Ishikawa (cell line): ENCODE measurements around the gene NGFR.

Experiments
- CEBPB ChIP-seq: IDR thresholded peaks from 2 replicates; pipeline ENCODE4 v1.6.1; 2012
- CREB1 ChIP-seq: IDR thresholded peaks from 2 replicates; pipeline ENCODE4 v1.6.1; 2012; ENCODE audit warnings: low read depth
- MAX ChIP-seq: IDR thresholded peaks from 2 replicates; pipeline ENCODE4 v1.6.1; 2012
- RAD21 ChIP-seq: IDR thresholded peaks from 2 replicates; pipeline ENCODE4 v1.6.1; 2012; ENCODE audit warnings: low read depth
- TAF1 ChIP-seq: IDR thresholded peaks from 2 replicates; pipeline ENCODE4 v1.6.1; 2012; ENCODE audit warnings: low read depth, mild to moderate bottlenecking
- TF ChIP-seq, protein P1 (sequence below): IDR thresholded peaks from 2 replicates; pipeline ENCODE4 v1.6.1; 2012; ENCODE audit warnings: low read depth, mild to moderate bottlenecking

GRCh38 chr17:49484588-49484987 lies 10.5 kb upstream of the NGFR start:
- no peak for TF ChIP-seq CEBPB
- TF ChIP-seq MAX = no peak
- no peak for TF ChIP-seq TAF1
- TF ChIP-seq CREB1 = no peak
- no peak for TF ChIP-seq RAD21
- TF ChIP-seq, protein P1, sequence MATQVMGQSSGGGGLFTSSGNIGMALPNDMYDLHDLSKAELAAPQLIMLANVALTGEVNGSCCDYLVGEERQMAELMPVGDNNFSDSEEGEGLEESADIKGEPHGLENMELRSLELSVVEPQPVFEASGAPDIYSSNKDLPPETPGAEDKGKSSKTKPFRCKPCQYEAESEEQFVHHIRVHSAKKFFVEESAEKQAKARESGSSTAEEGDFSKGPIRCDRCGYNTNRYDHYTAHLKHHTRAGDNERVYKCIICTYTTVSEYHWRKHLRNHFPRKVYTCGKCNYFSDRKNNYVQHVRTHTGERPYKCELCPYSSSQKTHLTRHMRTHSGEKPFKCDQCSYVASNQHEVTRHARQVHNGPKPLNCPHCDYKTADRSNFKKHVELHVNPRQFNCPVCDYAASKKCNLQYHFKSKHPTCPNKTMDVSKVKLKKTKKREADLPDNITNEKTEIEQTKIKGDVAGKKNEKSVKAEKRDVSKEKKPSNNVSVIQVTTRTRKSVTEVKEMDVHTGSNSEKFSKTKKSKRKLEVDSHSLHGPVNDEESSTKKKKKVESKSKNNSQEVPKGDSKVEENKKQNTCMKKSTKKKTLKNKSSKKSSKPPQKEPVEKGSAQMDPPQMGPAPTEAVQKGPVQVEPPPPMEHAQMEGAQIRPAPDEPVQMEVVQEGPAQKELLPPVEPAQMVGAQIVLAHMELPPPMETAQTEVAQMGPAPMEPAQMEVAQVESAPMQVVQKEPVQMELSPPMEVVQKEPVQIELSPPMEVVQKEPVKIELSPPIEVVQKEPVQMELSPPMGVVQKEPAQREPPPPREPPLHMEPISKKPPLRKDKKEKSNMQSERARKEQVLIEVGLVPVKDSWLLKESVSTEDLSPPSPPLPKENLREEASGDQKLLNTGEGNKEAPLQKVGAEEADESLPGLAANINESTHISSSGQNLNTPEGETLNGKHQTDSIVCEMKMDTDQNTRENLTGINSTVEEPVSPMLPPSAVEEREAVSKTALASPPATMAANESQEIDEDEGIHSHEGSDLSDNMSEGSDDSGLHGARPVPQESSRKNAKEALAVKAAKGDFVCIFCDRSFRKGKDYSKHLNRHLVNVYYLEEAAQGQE = no peak
